GM21528 (cell line): ENCODE measurements around the gene RBCK1.
"Not testable (repeated sequence)": the region's sequence is repeated elsewhere in the genome, so short reads cannot be mapped to it uniquely, and the experiment has no call there.

Experiments
- ATAC-seq: cut with Tn5 transposase; IDR thresholded peaks from one replicate; pipeline ENCODE4 v1.9.1; 2021; ENCODE audit warnings: mild to moderate bottlenecking, moderate library complexity; ENCODE audit not compliant: unreplicated experiment, low FRiP score

Gene RBCK1

GRCh38 chr20:375265-375889, 32.7 kb upstream of the RBCK1 start:
- no peak for ATAC-seq

GRCh38 chr20:376089-376488, 32.0 kb upstream of the RBCK1 start:
- ATAC-seq: no peak

DNA sequence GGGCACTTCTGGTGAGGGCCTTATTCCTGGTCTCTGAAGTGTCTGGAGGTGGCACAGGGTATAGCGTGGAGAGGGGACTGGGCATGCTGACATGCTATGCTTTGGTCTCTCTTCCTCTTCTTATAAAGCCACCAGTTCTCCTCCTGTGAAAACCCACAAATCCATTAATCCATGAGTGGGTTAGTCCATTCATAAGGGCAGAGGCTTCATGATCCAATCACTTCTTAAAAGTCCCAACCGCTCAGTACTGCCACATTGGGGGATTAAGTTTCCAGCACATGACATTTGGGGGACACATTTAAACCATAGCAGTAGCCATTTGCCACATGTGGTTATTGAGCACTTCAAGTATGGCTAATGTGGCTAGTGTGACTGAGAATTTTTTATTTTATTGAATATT, 31.3 kb upstream of the RBCK1 start:
- no peak for ATAC-seq

DNA sequence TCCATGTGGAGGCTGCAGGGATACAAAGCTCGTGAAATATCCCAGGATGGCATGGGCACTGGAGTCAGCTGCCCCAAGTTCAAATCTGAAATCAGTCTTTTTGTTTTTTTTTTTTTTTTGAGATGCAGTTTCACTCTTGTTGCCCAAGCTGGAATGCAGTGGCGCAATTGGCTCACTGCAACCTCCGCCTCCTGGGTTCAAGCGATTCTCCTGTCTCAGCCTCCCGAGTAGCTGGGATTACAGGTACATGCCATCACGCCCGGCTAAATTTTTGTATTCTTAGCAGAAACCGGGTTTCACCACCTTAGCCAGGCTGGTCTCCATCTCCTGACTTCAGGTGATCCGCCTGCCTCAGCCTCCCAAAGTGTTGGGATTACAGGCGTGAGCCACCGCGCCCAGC, 30.5 kb upstream of the RBCK1 start:
- ATAC-seq: not testable (repeated sequence)

- no peak for ATAC-seq
Observed at GRCh38 chr20:378961-379336, 29.1 kb upstream of the RBCK1 start.

DNA sequence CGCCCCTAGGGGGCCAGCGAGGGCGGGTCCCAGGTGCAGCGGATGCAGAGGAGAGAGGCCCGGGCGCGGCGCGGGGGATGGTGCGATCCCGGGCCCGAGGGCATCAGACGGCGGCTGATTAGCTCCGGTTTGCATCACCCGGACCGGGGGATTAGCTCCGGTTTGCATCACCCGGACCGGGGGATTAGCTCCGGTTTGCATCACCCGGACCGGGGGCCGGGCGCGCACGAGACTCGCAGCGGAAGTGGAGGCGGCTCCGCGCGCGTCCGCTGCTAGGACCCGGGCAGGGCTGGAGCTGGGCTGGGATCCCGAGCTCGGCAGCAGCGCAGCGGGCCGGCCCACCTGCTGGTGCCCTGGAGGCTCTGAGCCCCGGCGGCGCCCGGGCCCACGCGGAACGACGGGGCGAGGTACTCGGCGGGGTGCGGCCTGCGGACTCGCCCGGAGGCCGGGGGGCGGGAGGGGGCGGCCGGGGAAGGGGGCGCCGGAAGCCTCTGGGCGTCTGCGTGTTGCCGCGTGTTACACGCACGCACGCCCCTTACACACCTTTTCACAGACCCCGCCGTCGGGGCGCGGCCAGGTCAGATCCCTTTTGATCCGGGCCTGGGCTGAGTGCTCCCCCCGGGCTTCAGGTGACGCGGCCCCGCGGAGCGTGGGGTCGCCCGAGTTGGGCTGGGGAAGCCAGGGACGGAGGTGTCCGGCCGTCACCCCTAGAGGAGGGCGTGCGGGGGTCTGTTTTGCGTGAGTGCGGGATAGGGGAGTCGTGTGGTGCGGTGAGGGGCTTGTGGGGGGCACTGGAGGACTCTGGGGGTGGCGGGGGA, 27.1 kb upstream of the RBCK1 start:
- ATAC-seq: peak; percentile 53

DNA sequence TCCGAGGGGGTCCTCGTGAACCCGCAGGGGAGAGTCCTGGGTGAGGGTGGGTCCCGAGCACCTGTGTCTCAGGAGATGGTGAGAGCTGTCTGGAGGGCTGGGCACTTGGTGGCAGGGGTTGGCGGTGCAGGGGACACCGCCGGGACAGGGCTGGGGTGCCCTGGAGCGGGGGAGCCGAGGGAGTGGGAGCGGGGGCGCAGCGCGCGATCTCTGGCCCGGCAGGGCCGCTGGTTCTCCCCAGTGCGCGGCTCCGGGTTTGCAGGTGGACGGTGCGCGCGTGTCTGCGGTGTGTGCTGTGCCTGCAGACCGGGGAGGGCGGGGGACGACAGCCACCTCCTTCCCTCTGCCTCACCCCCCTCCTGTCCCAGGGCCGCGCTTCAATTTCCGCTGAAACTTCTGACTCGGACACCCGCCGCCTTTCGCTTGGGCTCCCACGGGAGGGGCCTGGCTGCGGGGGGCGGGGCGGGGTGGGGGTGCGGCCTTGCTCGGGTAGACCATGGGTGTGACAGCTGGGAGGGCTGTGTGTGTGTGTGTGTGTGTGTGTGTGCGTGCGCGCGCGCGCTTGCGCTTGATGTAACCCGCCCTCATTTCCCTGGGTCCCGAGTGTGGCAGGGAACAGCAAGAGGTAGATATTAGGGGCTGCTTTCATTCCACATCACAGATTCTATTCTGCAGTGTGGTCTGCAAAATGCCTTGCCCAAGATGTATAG, 26.4 kb upstream of the RBCK1 start:
- ATAC-seq: peak; percentile 56

DNA sequence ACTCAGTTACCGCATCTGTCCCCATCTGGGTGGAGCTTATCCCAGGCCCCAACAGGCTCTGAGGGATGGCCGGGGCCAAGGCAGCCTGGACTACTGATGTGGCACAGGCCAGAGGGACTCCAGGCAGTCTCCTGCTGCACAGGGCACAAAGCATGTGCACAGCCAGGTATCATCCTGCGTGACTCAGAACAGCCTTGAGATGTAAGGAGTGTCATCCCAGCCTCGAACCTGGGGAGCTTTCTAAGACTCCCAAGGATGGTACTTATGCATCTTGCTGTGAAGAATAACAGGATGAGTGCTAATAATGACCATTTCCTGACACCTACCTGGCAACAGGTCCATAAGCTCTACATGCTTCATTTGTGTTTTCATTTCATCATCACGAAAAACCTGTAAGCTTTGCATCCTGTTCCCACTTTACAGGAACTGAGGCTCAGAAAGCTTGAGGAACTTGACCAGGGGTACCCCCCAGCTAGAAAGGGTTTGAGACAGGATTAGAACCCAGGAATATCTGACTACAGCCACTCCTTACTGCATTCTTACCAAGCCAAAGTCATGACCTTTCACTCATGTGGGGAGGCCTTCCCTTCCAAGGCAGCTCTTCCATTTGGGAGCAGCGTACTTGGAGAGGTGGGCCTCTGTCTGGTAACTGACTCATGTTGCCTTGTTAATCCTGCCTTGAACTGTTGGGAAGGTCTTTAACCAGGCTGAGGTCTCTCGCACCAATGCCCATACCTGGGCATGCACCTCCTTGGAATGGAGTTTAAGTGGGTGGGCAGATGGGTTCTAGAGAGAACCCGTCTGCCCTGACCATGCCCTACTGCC, 25.6 kb upstream of the RBCK1 start:
- ATAC-seq: peak; percentile 7

DNA sequence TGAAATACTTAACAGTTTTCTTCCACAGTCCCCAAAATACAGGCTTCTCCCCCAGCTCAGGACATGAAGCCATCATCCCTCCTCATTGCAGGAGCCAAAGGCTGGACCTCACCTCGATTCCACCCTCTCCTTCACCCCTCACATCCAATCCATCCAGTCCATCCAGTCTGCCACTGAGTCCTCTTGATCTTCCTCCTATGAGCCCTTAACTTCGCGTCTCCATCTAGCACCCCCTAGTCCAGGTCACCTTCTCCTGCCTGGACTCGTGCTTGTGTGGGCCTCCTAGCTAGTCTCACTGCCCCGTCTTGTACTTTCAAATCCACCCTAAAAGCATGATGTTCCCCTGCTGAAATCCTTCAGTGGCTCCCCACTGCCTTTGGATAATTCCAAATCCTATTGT, 24.2 kb upstream of the RBCK1 start:
- ATAC-seq: no peak

GRCh38 chr20:384723-385122, 23.4 kb upstream of the RBCK1 start:
- ATAC-seq: no peak

GRCh38 chr20:385448-385847, 22.7 kb upstream of the RBCK1 start:
- no peak for ATAC-seq

GRCh38 chr20:386634-387033, 21.5 kb upstream of the RBCK1 start:
- ATAC-seq: not testable (repeated sequence)

- ATAC-seq: no peak
Observed at GRCh38 chr20:387520-387919, 20.6 kb upstream of the RBCK1 start.

GRCh38 chr20:388034-388994, 19.8 kb upstream of the RBCK1 start:
- no peak for ATAC-seq

DNA sequence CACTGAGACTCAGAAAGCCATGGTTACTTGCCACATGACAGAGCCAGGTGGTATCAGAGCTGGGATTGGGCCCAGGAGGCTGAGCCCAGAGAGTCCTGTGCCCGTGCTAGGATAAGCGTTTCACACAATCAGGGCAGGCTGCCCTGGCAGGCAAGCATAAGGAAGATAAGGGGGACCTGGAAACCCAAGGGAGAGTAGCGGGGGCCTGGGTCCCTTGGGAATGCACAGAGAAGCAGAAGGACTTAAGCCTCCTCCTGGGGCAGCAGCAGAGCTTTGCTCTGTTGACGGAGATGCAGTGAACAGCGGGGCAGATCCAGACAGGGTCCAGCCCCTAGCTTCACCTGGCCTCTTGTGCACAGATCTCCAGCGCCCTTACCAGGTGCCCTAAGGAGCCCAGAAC, 18.9 kb upstream of the RBCK1 start:
- no peak for ATAC-seq

DNA sequence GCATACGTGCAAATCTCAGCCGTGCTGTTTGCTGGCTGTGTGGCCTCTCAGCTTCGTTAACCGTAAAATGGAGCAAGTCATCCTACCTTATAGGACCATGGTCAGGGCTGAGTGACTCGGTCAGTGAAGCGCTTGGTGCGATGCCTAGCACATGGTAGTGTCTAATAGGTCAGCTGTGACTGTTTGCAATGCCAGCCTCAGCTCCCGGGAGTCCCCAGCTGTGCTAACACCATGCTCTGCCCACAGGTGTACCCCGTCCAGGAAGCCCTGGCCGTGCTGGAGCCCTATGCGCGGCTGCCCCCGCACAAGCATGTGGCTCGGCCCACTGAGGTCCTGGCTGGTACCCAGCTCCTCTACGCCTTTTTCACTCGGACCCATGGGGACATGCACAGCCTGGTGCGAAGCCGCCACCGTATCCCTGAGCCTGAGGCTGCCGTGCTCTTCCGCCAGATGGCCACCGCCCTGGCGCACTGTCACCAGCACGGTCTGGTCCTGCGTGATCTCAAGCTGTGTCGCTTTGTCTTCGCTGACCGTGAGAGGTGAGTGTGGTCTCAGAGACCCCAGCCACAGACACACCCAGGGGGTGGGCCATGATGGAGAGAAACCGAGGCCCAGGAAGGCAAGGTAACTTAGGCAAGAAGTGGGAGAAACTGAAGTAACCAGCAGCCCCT, 16.9 kb upstream of the RBCK1 start:
- no peak for ATAC-seq

- ATAC-seq: not testable (repeated sequence)
Observed at GRCh38 chr20:393296-393695, 14.8 kb upstream of the RBCK1 start.

GRCh38 chr20:396252-396618, 11.9 kb upstream of the RBCK1 start:
- no peak for ATAC-seq
